HepG2 (cell line): ENCODE results near the gene GDPD5. TPM values are rescaled to one million over a fixed set of nuclear protein-coding genes. Genes with fewer than 3 reads are reported as not detected.

Experiments used
- MIER3 ChIP-seq: IDR thresholded peaks from 2 replicates; pipeline ENCODE4 v1.6.1; 2016; ENCODE audit warnings: missing compliant biosample characterization, borderline replicate concordance
- MXD1 ChIP-seq: sonication (generic); formaldehyde crosslinking; IDR thresholded peaks from 2 replicates; pipeline ENCODE4 v1.4.0; 2020; ENCODE audit warnings: mild to moderate bottlenecking, missing genetic modification reagents
- MXD3 ChIP-seq: IDR thresholded peaks from 2 replicates; pipeline ENCODE4 v1.6.1; 2016; ENCODE audit warnings: mild to moderate bottlenecking, missing biosample characterization, missing genetic modification reagents
- POGK ChIP-seq: sonication (generic); formaldehyde crosslinking; conservative IDR thresholded peaks from 2 replicates; pipeline ENCODE4 v1.8.0; 2022; ENCODE audit warnings: mild to moderate bottlenecking, moderate library complexity, missing genetic modification reagents
- SKIL ChIP-seq: sonication (generic); formaldehyde crosslinking; IDR thresholded peaks from 2 replicates; pipeline ENCODE4 v1.8.0; 2022; ENCODE audit warnings: missing genetic modification reagents, mild to moderate bottlenecking, moderate library complexity, borderline replicate concordance
- SOX5 ChIP-seq: IDR thresholded peaks from 2 replicates; pipeline ENCODE4 v1.6.1; 2016; ENCODE audit warnings: borderline replicate concordance
- SRF ChIP-seq: IDR thresholded peaks from 2 replicates; pipeline ENCODE4 v1.6.1; 2011; ENCODE audit warnings: mild to moderate bottlenecking, low read depth, low read length, moderate library complexity
- TRIM24 ChIP-seq: sonication (generic); formaldehyde crosslinking; IDR thresholded peaks from 2 replicates; pipeline ENCODE4 v1.8.0; 2022; ENCODE audit warnings: mild to moderate bottlenecking, missing genetic modification reagents
- ZBTB44 ChIP-seq: sonication (generic); formaldehyde crosslinking; IDR thresholded peaks from 2 replicates; pipeline ENCODE4 v1.4.0; 2020; ENCODE audit warnings: missing genetic modification reagents
- ZNF17 ChIP-seq: sonication (generic); formaldehyde crosslinking; IDR thresholded peaks from 2 replicates; pipeline ENCODE4 v1.5.0; 2020; ENCODE audit warnings: mild to moderate bottlenecking, missing genetic modification reagents
- ZNF225 ChIP-seq: sonication (generic); formaldehyde crosslinking; IDR thresholded peaks from 2 replicates; pipeline ENCODE4 v1.4.0; 2020; ENCODE audit warnings: mild to moderate bottlenecking, missing genetic modification reagents
- ZNF282 ChIP-seq: fragments of 450-650 bp; IDR thresholded peaks from 2 replicates; pipeline ENCODE4 v1.6.1; 2018; ENCODE audit not compliant: partially characterized antibody
- ZNF550 ChIP-seq: sonication (generic); formaldehyde crosslinking; IDR thresholded peaks from 2 replicates; pipeline ENCODE4 v1.4.0; 2020; ENCODE audit warnings: mild to moderate bottlenecking, missing genetic modification reagents, borderline replicate concordance
- ZNF558 ChIP-seq: sonication (generic); formaldehyde crosslinking; IDR thresholded peaks from 2 replicates; pipeline ENCODE4 v1.9.0; 2022; ENCODE audit warnings: mild to moderate bottlenecking, missing genetic modification reagents, borderline replicate concordance
- ZNF567 ChIP-seq: sonication (generic); formaldehyde crosslinking; IDR thresholded peaks from 2 replicates; pipeline ENCODE4 v1.8.1; 2023; ENCODE audit warnings: mild to moderate bottlenecking, missing genetic modification reagents, borderline replicate concordance
- ZNF616 ChIP-seq: sonication (generic); formaldehyde crosslinking; IDR thresholded peaks from 2 replicates; pipeline ENCODE4 v1.5.0; 2020; ENCODE audit warnings: low read depth, mild to moderate bottlenecking, missing genetic modification reagents
- ZNF772 ChIP-seq: sonication (generic); formaldehyde crosslinking; IDR thresholded peaks from 2 replicates; pipeline ENCODE4 v1.5.0; 2020; ENCODE audit warnings: mild to moderate bottlenecking, missing genetic modification reagents
- ZXDC ChIP-seq: sonication (generic); formaldehyde crosslinking; IDR thresholded peaks from 2 replicates; pipeline ENCODE4 v1.5.0; 2020; ENCODE audit warnings: mild to moderate bottlenecking, missing genetic modification reagents
- polyA plus RNA-seq, 8 experiments: library from polyadenylated mRNA; depleted of rRNA in 3 of 8; stranded (reverse) in 7 of 8; unstranded in 1 of 8; fragments of >200 nt; fragmentation: Illumina TruSeq in 4 of 8; extraction: Trizol in 4 of 8; gene quantifications; 2 replicates each; pipeline versions ENCODE4 v1.2.1 to v1.2.3, GENCODE V29; 2011 to 2016; ENCODE audit warnings: low read depth in 4 of 8, missing spikeins in 1 of 8, mixed read lengths in 1 of 8; ENCODE audit not compliant: insufficient read depth in 1 of 8
- total RNA-seq, 5 experiments: library from RNA; depleted of rRNA; stranded (reverse); fragments of >200 nt; fragmentation: Illumina TruSeq; extraction: Trizol; gene quantifications; 2 replicates each; pipeline ENCODE4 v1.2.3, GENCODE V29; 2016; ENCODE audit warnings: low read depth in 1 of 5

The GDPD5 gene
- total and polyA plus RNA-seq, 2 of the 13 experiments (the other 11 are each of a cell fraction or from before 2014, with no cell fraction given) = 55.0 to 67.5 TPM

GRCh38 chr11:75523811-75524664, 1.7 kb downstream of the GDPD5 start (continued):
- TF ChIP-seq ZBTB44 (CRISPR knock-in tag) = no peak
- TF ChIP-seq TRIM24 (CRISPR knock-in tag) = no peak
- TF ChIP-seq MIER3 (CRISPR knock-in tag) = peak; percentile 62; the same call in 1 of the 2 replicates
- no peak for TF ChIP-seq ZNF550 (CRISPR knock-in tag)
- TF ChIP-seq ZXDC (CRISPR knock-in tag) = 0 out of 2 replicates have a peak, but pooled peaks have one; percentile 20
- no peak; the same call in 1 of the 2 replicates for TF ChIP-seq MXD1 (CRISPR knock-in tag)
- peak; percentile 80; the same call in 1 of the 2 replicates for TF ChIP-seq SOX5
- peak; percentile 67; the same call in 1 of the 2 replicates for TF ChIP-seq POGK (CRISPR knock-in tag)
- no peak for TF ChIP-seq ZNF558 (CRISPR knock-in tag)
- TF ChIP-seq SKIL (CRISPR knock-in tag) = no peak; the same call in 1 of the 2 replicates
- peak; percentile 83 for TF ChIP-seq ZNF772 (CRISPR knock-in tag)
- no peak for TF ChIP-seq MXD3 (CRISPR knock-in tag)
- TF ChIP-seq ZNF616 (CRISPR knock-in tag) = no peak
- TF ChIP-seq ZNF567 (CRISPR knock-in tag) = no peak; the same call in 1 of the 2 replicates
- TF ChIP-seq ZNF225 (CRISPR knock-in tag) = no peak
- no peak for TF ChIP-seq SRF
- no peak for TF ChIP-seq ZNF17 (CRISPR knock-in tag)
- no peak for TF ChIP-seq ZNF282
